Pons (tissue), 1 donor: ENCODE data around the gene IDI2.
A peak's percentile ranks its signal among the peaks of the same experiment; 100 is the strongest.

Source experiments
- DNase-seq: peaks from one replicate; pipeline ENCODE4 v3.0.0-alpha.2; 2016; ENCODE audit warnings: low spot score

The IDI2 gene

GRCh38 chr10:980468-981093 is 45.1 kb downstream of the IDI2 start:
- DNase-seq: no peak

DNA sequence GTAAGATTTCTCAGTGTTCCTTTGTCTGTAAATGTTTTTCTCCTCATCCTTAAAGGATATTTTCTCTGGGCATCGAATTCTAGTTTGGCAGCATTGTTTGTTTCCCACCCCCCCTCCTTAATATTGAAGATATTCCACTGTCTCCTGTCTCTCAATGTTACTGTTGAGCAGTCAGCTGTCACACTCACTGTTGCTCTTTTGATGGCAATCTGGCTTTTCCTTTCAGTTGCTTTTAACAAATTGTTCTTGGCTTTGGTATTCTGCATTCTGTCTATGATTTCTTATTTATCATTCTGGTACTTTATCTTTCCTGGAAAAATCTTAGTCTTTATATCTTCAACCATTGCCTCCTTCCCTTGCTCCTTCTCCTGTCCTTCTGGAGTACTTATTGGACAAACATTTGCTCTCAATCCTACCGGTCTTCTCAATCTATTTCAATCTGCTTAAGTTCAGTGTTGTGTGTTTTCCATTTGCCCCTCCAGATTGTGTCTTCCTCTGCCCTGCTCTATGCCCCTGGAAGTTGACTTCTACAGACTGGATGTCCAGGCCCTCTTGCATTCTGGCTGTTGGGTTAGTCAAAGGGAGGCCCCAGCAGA is 46.7 kb downstream of the IDI2 start:
- no peak for DNase-seq

DNA sequence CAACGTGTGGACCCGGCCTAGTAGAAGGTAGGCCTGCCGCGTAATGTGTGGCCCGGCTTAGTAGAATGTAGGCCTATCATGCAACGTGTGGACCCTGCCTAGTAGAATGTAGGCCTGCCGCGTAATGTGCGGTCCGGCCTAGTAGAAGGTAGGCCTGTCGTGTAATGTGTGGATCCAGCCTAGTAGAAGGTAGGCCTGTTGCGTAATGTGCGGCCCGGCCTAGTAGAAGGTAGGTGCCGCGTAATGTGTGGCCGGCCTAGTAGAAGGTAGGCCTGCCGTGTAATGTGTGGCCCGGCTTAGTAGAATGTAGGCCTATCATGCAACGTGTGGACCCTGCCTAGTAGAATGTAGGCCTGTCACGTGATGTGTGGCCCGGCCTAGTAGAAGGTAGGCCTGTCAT is 49.3 kb downstream of the IDI2 start:
- no peak for DNase-seq

DNA sequence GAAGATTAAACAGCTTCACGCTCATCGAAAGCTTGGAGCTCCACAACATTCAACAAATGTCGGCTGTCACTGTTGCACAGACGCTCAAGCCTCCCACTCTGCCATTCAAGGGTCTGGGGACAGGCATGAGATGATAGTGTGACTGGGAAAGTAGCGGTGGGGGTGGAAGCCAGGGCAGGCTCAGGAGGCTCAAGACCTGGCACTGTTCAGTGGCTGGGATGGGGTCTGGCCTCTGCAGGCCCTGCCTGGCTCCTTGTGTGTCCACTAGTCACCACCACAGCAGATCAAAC is 50.9 kb downstream of the IDI2 start:
- no peak for DNase-seq

GRCh38 chr10:974038-974784 is 51.4 kb downstream of the IDI2 start:
- no peak for DNase-seq

- DNase-seq: no peak
Observed at GRCh38 chr10:972763-973162, 52.9 kb downstream of the IDI2 start.

DNA sequence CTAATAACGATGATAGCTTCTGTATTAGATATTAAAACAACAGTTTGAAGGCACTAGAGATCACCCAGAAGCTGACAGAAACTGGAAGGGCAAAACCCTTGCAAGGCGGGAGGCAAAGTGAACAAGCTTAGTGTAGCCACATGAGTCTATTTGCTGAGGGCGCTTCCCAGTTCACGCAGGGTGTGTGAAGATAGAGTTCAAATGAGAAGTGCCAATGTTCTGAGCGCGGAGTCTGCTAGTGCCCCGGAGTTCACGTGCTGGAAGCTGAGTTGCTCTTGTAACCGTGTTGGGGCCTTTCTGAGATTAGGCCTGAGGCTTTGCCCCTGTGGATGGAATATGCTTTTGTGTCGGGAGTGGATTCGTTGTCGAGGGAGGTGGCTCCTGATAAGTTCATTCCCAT is 54.0 kb downstream of the IDI2 start:
- DNase-seq: no peak

- peak; percentile 17 for DNase-seq
Observed at GRCh38 chr10:971150-971542, 54.5 kb downstream of the IDI2 start.

GRCh38 chr10:970311-971149 is 55.1 kb downstream of the IDI2 start:
- no peak for DNase-seq

GRCh38 chr10:969473-970150 is 56.0 kb downstream of the IDI2 start:
- no peak for DNase-seq
